Measurements from ENCODE around the gene PTTG1IP.

DNA sequence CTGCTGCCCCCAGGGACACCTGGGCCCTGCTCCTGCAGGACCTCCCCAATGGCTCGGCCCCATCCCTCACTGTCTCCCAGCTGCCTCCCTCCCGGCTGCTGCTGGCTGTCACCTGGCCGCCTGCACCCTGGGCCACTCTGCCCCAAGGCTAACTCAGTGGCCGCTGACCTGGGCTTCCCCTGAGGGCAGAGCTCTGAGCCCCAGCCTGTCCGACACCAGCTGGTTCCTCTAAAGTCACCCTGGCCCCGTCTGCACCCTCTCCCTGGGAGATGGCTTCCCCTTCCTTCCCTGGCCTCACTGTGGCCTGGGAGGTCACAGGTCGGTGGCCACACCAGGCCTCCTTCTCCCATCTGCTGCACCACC, 32.2 kb upstream of the PTTG1IP start:
- TF ChIP-seq, protein P1, sequence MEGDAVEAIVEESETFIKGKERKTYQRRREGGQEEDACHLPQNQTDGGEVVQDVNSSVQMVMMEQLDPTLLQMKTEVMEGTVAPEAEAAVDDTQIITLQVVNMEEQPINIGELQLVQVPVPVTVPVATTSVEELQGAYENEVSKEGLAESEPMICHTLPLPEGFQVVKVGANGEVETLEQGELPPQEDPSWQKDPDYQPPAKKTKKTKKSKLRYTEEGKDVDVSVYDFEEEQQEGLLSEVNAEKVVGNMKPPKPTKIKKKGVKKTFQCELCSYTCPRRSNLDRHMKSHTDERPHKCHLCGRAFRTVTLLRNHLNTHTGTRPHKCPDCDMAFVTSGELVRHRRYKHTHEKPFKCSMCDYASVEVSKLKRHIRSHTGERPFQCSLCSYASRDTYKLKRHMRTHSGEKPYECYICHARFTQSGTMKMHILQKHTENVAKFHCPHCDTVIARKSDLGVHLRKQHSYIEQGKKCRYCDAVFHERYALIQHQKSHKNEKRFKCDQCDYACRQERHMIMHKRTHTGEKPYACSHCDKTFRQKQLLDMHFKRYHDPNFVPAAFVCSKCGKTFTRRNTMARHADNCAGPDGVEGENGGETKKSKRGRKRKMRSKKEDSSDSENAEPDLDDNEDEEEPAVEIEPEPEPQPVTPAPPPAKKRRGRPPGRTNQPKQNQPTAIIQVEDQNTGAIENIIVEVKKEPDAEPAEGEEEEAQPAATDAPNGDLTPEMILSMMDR (IDR thresholded peaks at IDR 0.05), result no peak
- no peak for TF ChIP-seq ZFX (IDR thresholded peaks at IDR 0.05; ENCODE audit: borderline replicate concordance)

Data from 22Rv1 (cell line).